GM12892 (cell line): Measurements from ENCODE around the gene TBC1D22A.

Experiments used
- POLR2A ChIP-seq: IDR thresholded peaks from 2 replicates; pipeline ENCODE4 v1.6.1; 2011; ENCODE audit warnings: low read depth, low read length, control low read depth
- POLR2AphosphoS5 ChIP-seq: IDR thresholded peaks from 2 replicates; pipeline ENCODE4 v1.6.1; 2011; ENCODE audit warnings: low read depth, low read length, control low read depth
- TAF1 ChIP-seq: IDR thresholded peaks from 2 replicates; pipeline ENCODE4 v1.6.1; 2011; ENCODE audit warnings: low read depth, mild to moderate bottlenecking, control low read depth, low read length, borderline replicate concordance

GRCh38 chr22:46753761-46754109, 8.7 kb upstream of the TBC1D22A start:
- TF ChIP-seq POLR2A (no peak), TAF1 (no peak), POLR2AphosphoS5 (no peak)
